HEK293 (cell line): ENCODE results near the gene S100A11.

Experiments
- CTCF ChIA-PET: fragments of 350-600 bp; formaldehyde crosslinking; extraction: SDS; loops from one replicate; lab custom pipeline; 2021; ENCODE audit warnings: antibody characterized with exemption; lab: Yijun Ruan, JAX
- POLR2A ChIA-PET: fragments of 300-600 bp; formaldehyde crosslinking; extraction: SDS; loops from one replicate; lab custom pipeline; 2020; ENCODE audit warnings: antibody characterized with exemption, inconsistent platforms; lab: Yijun Ruan, JAX
- H3K27ac ChIP-seq: fragments of 200-500 bp; sonication (Bioruptor generic); 2 replicates; pipeline ENCODE4 v1.5.1; 2014; ENCODE audit warnings: low read depth, low read length, control low read depth, inconsistent platforms; ENCODE audit errors: extremely low read depth
- H3K36me3 ChIP-seq, 2 experiments: fragments of 200-500 bp in 1 of 2; sonication (Bioruptor generic) in 1 of 2; 1 replicate in 1 of 2; 2 replicates in 1 of 2; pipeline ENCODE4 v1.5.1; 2014 to 2017; ENCODE audit warnings: inconsistent platforms in 2 of 2, low read length in 2 of 2; ENCODE audit not compliant: control insufficient read depth in 2 of 2, insufficient read depth in 1 of 2
- H3K4me1 ChIP-seq: fragments of 200-500 bp; sonication (Bioruptor generic); 2 replicates; pipeline ENCODE4 v1.5.1; 2014; ENCODE audit warnings: mild to moderate bottlenecking, low read length, inconsistent platforms; ENCODE audit not compliant: control insufficient read depth, insufficient read depth
- H3K4me3 ChIP-seq: 2 replicates; pipeline ENCODE4 v1.5.1; 2011; ENCODE audit warnings: low read depth, mild to moderate bottlenecking, control low read depth, low read length, moderate library complexity
- H3K9me3 ChIP-seq: fragments of 200-500 bp; sonication (Bioruptor generic); 2 replicates; pipeline ENCODE4 v1.5.1; 2014; ENCODE audit warnings: low read depth, low read length, inconsistent platforms; ENCODE audit not compliant: control insufficient read depth, insufficient read depth
- EGR2 ChIP-seq: fragments of 450-650 bp; formaldehyde crosslinking; IDR thresholded peaks from 2 replicates; pipeline ENCODE4 v1.5.1; 2016; ENCODE audit warnings: low read depth, missing biosample characterization, missing genetic modification characterization
- HOXA7 ChIP-seq: sonication (generic); formaldehyde crosslinking; IDR thresholded peaks from 2 replicates; pipeline ENCODE4 v1.8.1; 2022; ENCODE audit warnings: missing genetic modification reagents, borderline replicate concordance
- PRDM1 ChIP-seq: fragments of 450-650 bp; formaldehyde crosslinking; IDR thresholded peaks from 2 replicates; pipeline ENCODE4; 2016; ENCODE audit warnings: missing biosample characterization, missing genetic modification characterization
- ZFP69B ChIP-seq: fragments of 450-650 bp; formaldehyde crosslinking; IDR thresholded peaks from 2 replicates; pipeline ENCODE4 v1.5.1; 2016; ENCODE audit warnings: missing biosample characterization, missing genetic modification characterization
- ZNF121 ChIP-seq: fragments of 450-650 bp; formaldehyde crosslinking; IDR thresholded peaks from 2 replicates; pipeline ENCODE4 v1.5.1; 2016; ENCODE audit warnings: missing biosample characterization, missing genetic modification characterization
- ZNF155 ChIP-seq: fragments of 450-650 bp; formaldehyde crosslinking; IDR thresholded peaks from 2 replicates; pipeline ENCODE4 v1.5.1; 2016; ENCODE audit warnings: missing biosample characterization, missing genetic modification characterization
- ZNF175 ChIP-seq: fragments of 450-650 bp; formaldehyde crosslinking; IDR thresholded peaks from 2 replicates; pipeline ENCODE4 v1.5.1; 2016; ENCODE audit warnings: missing biosample characterization, missing genetic modification characterization
- ZNF214 ChIP-seq: fragments of 450-650 bp; formaldehyde crosslinking; IDR thresholded peaks from 2 replicates; pipeline ENCODE4 v1.5.1; 2017; ENCODE audit warnings: missing biosample characterization, mild to moderate bottlenecking, missing genetic modification characterization, borderline replicate concordance
- ZNF223 ChIP-seq: fragments of 450-650 bp; formaldehyde crosslinking; IDR thresholded peaks from 2 replicates; pipeline ENCODE4 v1.5.1; 2016; ENCODE audit warnings: missing biosample characterization, missing genetic modification characterization
- ZNF239 ChIP-seq: fragments of 450-650 bp; formaldehyde crosslinking; IDR thresholded peaks from 2 replicates; pipeline ENCODE4 v1.5.1; 2016; ENCODE audit warnings: missing biosample characterization, missing genetic modification characterization
- ZNF24 ChIP-seq: fragments of 450-650 bp; formaldehyde crosslinking; IDR thresholded peaks from 2 replicates; pipeline ENCODE4 v1.5.1; 2016; ENCODE audit warnings: missing biosample characterization, missing genetic modification characterization
- ZNF302 ChIP-seq: fragments of 450-650 bp; formaldehyde crosslinking; IDR thresholded peaks from 2 replicates; pipeline ENCODE4 v1.5.1; 2016; ENCODE audit warnings: missing biosample characterization, missing genetic modification characterization, low read depth
- ZNF426 ChIP-seq: fragments of 450-650 bp; formaldehyde crosslinking; IDR thresholded peaks from 2 replicates; pipeline ENCODE4 v1.5.1; 2017; ENCODE audit warnings: missing biosample characterization, missing genetic modification characterization, mild to moderate bottlenecking, inconsistent platforms, moderate library complexity
- ZNF48 ChIP-seq: fragments of 450-650 bp; formaldehyde crosslinking; IDR thresholded peaks from 2 replicates; pipeline ENCODE4 v1.5.1; 2016; ENCODE audit warnings: missing biosample characterization, missing genetic modification characterization
- ZNF548 ChIP-seq: fragments of 450-650 bp; formaldehyde crosslinking; IDR thresholded peaks from 2 replicates; pipeline ENCODE4 v1.5.1; 2016; ENCODE audit warnings: missing biosample characterization, missing genetic modification characterization
- ZNF658 ChIP-seq: fragments of 450-650 bp; formaldehyde crosslinking; IDR thresholded peaks from 2 replicates; pipeline ENCODE4; 2016; ENCODE audit warnings: missing biosample characterization, missing genetic modification characterization
- ZNF664 ChIP-seq: fragments of 450-650 bp; formaldehyde crosslinking; IDR thresholded peaks from 2 replicates; pipeline ENCODE4 v1.5.1; 2016; ENCODE audit warnings: missing biosample characterization, missing genetic modification characterization
- ZNF670 ChIP-seq: fragments of 450-650 bp; formaldehyde crosslinking; IDR thresholded peaks from 2 replicates; pipeline ENCODE4 v1.5.1; 2016; ENCODE audit warnings: missing biosample characterization, missing genetic modification characterization, low read depth
- TF ChIP-seq, protein P1 (sequence below): fragments of 450-650 bp; formaldehyde crosslinking; IDR thresholded peaks from 2 replicates; pipeline ENCODE4 v1.5.1; 2016; ENCODE audit warnings: missing biosample characterization, missing genetic modification characterization
- TF ChIP-seq, protein P2 (sequence below): fragments of 450-650 bp; formaldehyde crosslinking; IDR thresholded peaks from 2 replicates; pipeline ENCODE4 v1.5.1; 2017; ENCODE audit warnings: missing biosample characterization, missing genetic modification characterization
- TF ChIP-seq, protein P3 (sequence below): fragments of 450-650 bp; formaldehyde crosslinking; IDR thresholded peaks from 2 replicates; pipeline ENCODE4 v1.5.1; 2016; ENCODE audit warnings: missing biosample characterization, missing genetic modification characterization

Gene S100A11

DNA sequence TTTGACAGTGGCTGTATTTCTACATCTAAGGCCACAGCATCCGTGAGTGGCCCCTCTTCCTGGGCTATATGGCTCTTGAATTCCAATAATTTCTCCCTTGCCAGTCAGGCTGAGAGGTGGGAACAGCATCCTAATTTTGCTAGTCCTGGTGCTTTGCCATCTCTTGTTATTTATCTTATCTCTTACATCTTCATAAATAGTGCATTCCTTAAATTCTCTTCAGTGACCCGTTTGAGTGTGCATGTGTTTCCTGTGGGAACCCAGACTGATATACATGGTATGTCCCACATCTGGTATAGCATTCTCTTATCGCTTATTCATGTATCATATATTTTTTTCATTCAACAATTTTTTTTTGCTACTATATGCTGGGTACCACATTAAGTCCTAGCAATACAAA, 9.9 kb downstream of the S100A11 start:
- TF ChIP-seq ZNF175 (tag by site-specific recombination) = no peak
- TF ChIP-seq, protein P1, sequence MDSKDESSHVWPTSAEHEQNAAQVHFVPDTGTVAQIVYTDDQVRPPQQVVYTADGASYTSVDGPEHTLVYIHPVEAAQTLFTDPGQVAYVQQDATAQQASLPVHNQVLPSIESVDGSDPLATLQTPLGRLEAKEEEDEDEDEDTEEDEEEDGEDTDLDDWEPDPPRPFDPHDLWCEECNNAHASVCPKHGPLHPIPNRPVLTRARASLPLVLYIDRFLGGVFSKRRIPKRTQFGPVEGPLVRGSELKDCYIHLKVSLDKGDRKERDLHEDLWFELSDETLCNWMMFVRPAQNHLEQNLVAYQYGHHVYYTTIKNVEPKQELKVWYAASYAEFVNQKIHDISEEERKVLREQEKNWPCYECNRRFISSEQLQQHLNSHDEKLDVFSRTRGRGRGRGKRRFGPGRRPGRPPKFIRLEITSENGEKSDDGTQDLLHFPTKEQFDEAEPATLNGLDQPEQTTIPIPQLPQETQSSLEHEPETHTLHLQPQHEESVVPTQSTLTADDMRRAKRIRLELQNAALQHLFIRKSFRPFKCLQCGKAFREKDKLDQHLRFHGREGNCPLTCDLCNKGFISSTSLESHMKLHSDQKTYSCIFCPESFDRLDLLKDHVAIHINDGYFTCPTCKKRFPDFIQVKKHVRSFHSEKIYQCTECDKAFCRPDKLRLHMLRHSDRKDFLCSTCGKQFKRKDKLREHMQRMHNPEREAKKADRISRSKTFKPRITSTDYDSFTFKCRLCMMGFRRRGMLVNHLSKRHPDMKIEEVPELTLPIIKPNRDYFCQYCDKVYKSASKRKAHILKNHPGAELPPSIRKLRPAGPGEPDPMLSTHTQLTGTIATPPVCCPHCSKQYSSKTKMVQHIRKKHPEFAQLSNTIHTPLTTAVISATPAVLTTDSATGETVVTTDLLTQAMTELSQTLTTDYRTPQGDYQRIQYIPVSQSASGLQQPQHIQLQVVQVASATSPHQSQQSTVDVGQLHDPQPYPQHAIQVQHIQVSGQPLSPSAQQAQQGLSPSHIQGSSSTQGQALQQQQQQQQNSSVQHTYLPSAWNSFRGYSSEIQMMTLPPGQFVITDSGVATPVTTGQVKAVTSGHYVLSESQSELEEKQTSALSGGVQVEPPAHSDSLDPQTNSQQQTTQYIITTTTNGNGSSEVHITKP (tag by site-specific recombination) = peak; percentile 49; the same call in 1 of the 2 replicates
- Histone ChIP-seq H3K36me3 (peaks cover 0 to 6% of the 10 kb centered on the region in 2 experiments; a peak in 1 of 3 replicates), H3K27ac (no peak overlapping the region), H3K4me1 (no peaks in the 10 kb centered on the region), H3K4me3 (no peak overlapping the region), H3K9me3 (no peaks in the 10 kb centered on the region)
- ChIA-PET CTCF (interaction anchor here (1.1 to 2.3 kb wide), 3 partner anchors 9 to 22 kb away, joined by 5 to 14 read pairs (median 5); no protein-coding TSS in a partner anchor), POLR2A (no interaction called here)

DNA sequence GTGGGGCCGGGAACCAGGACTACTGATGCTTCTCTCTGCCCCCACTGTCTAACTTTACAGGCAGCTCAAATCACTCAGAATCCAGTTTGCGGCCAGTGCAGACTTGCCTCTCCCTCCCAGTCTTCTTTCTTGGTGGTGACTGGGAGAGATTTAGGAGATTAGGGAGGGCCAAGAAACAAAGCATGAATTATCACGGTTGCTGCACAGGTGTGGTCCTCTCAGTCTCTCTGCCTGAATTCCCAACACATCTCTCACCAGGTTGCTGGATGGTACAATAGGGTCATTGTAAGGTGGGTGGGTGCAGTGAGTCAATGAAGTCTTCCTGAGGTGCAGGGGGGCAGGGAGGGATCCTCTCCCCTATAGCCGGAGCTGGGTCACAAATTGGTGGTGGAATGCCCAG, 12.6 kb downstream of the S100A11 start:
- Histone ChIP-seq H3K27ac (no peak overlapping the region), H3K9me3 (no peaks in the 10 kb centered on the region), H3K4me3 (no peak overlapping the region), H3K4me1 (no peaks in the 10 kb centered on the region), H3K36me3 (no peaks in the 10 kb centered on the region)
- TF ChIP-seq HOXA7 (CRISPR knock-in tag) = no peak
- TF ChIP-seq ZNF302 (tag by site-specific recombination) = no peak
- TF ChIP-seq EGR2 (tag by site-specific recombination) = no peak
- CTCF ChIA-PET = interaction anchor here (0.9 to 1.9 kb wide), 7 partner anchors 10 to 140 kb away, joined by 3 to 9 read pairs (median 4); no protein-coding TSS in a partner anchor
- POLR2A ChIA-PET = no interaction called here

DNA sequence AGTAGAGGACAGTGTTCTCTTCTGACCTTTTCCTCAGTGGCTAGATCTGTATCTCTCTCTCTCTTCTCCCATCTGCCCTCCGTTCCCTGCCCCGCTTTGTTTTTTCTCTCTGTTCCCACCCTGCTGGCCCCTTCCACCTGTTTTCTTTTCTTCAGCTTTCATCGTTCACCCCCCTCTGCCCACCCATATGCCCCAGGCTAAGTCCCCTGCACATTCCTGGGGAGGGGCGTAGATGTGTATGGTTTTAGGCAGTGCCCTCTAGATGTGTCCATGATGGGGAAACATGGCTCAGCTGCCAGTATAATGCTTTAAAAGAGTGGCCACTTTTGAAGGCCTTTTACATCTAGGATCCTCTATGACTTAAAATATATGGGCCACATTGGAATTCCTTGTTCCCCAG, 13.6 kb downstream of the S100A11 start:
- TF ChIP-seq ZFP69B (tag by site-specific recombination) (no peak), ZNF214 (no peak), ZNF426 (tag by site-specific recombination) (no peak), ZNF670 (tag by site-specific recombination) (no peak), ZNF121 (tag by site-specific recombination) (no peak)
- POLR2A ChIA-PET = no interaction called here
- Histone ChIP-seq H3K27ac (no peak overlapping the region), H3K9me3 (no peaks in the 10 kb centered on the region), H3K4me1 (no peaks in the 10 kb centered on the region), H3K4me3 (no peak overlapping the region), H3K36me3 (no peaks in the 10 kb centered on the region)
- CTCF ChIA-PET = interaction anchor here (0.6 to 1.8 kb wide), 7 partner anchors 10 to 855 kb away, joined by 3 to 9 read pairs (median 4); no protein-coding TSS in a partner anchor

DNA sequence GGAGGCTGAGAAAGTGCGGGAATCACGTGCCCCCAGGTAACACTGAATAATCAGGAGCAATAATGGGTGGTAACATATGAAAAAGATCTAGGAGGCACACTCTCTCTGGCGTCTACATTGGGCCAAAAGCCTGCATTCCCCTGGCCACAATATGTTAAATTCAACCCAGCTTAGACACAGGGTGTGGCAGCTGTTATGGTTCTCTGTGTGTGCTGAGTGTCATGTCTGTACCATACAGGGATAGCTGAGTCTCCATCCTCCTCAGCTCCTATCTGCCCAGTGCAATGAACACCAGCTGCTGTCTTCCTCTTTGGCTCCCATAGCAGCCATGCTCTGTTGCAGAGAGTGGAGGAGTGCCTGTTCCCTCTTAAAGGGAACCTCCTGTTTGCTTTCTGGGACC, 14.3 kb downstream of the S100A11 start:
- Histone ChIP-seq H3K9me3 (no peaks in the 10 kb centered on the region), H3K4me3 (no peak overlapping the region), H3K4me1 (no peaks in the 10 kb centered on the region), H3K27ac (no peak overlapping the region), H3K36me3 (no peaks in the 10 kb centered on the region)
- CTCF ChIA-PET = interaction anchor here (0.6 to 1.8 kb wide), 3 partner anchors 10 to 19 kb away, joined by 3 to 9 read pairs (median 3); no protein-coding TSS in a partner anchor
- POLR2A ChIA-PET = no interaction called here
- TF ChIP-seq ZNF658 (tag by site-specific recombination) = no peak
- no peak for TF ChIP-seq ZNF155 (tag by site-specific recombination)
- TF ChIP-seq ZNF223 (tag by site-specific recombination) = no peak
- no peak for TF ChIP-seq PRDM1 (tag by site-specific recombination)
- no peak for TF ChIP-seq ZNF24
- TF ChIP-seq, protein P2, sequence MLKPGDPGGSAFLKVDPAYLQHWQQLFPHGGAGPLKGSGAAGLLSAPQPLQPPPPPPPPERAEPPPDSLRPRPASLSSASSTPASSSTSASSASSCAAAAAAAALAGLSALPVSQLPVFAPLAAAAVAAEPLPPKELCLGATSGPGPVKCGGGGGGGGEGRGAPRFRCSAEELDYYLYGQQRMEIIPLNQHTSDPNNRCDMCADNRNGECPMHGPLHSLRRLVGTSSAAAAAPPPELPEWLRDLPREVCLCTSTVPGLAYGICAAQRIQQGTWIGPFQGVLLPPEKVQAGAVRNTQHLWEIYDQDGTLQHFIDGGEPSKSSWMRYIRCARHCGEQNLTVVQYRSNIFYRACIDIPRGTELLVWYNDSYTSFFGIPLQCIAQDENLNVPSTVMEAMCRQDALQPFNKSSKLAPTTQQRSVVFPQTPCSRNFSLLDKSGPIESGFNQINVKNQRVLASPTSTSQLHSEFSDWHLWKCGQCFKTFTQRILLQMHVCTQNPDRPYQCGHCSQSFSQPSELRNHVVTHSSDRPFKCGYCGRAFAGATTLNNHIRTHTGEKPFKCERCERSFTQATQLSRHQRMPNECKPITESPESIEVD (tag by site-specific recombination) = no peak
- no peak for TF ChIP-seq ZNF214
- no peak for TF ChIP-seq ZNF239 (tag by site-specific recombination)
- TF ChIP-seq ZNF548 (tag by site-specific recombination) = no peak
- no peak for TF ChIP-seq ZNF121 (tag by site-specific recombination)
- TF ChIP-seq, protein P3, sequence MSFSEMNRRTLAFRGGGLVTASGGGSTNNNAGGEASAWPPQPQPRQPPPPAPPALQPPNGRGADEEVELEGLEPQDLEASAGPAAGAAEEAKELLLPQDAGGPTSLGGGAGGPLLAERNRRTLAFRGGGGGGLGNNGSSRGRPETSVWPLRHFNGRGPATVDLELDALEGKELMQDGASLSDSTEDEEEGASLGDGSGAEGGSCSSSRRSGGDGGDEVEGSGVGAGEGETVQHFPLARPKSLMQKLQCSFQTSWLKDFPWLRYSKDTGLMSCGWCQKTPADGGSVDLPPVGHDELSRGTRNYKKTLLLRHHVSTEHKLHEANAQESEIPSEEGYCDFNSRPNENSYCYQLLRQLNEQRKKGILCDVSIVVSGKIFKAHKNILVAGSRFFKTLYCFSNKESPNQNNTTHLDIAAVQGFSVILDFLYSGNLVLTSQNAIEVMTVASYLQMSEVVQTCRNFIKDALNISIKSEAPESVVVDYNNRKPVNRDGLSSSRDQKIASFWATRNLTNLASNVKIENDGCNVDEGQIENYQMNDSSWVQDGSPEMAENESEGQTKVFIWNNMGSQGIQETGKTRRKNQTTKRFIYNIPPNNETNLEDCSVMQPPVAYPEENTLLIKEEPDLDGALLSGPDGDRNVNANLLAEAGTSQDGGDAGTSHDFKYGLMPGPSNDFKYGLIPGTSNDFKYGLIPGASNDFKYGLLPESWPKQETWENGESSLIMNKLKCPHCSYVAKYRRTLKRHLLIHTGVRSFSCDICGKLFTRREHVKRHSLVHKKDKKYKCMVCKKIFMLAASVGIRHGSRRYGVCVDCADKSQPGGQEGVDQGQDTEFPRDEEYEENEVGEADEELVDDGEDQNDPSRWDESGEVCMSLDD = no peak
- TF ChIP-seq ZNF664 (tag by site-specific recombination) = no peak
- no peak for TF ChIP-seq ZNF48 (tag by site-specific recombination)
